HG03520 (cell line): ENCODE results near the gene RTBDN.

Experiments used
- ATAC-seq: cut with Tn5 transposase; IDR thresholded peaks from one replicate; pipeline ENCODE4 v1.9.1; 2021; ENCODE audit warnings: mild to moderate bottlenecking, moderate library complexity; ENCODE audit not compliant: unreplicated experiment

Gene RTBDN

GRCh38 chr19:12834566-12834943 lies at the start of gene RTBDN:
TSS of gene RTBDN (minus strand) at chr19:12834579. CDS start at chr19:12829979, 4,600 bp downstream.
- no peak for ATAC-seq

- ATAC-seq = no peak
Observed at GRCh38 chr19:12882589-12882988, 48.2 kb upstream of the RTBDN start.

GRCh38 chr19:12881172-12881808 lies 46.9 kb upstream of the RTBDN start, which contains the start of gene DNASE2:
TSS of gene DNASE2 (minus strand) at chr19:12881449. CDS start at chr19:12881375, 74 bp downstream.
- ATAC-seq = peak; percentile 74

GRCh38 chr19:12880551-12881171 lies 46.3 kb upstream of the RTBDN start:
- ATAC-seq = no peak

GRCh38 chr19:12875086-12875485 lies 40.7 kb upstream of the RTBDN start:
- no peak for ATAC-seq

- ATAC-seq = no peak
Observed at GRCh38 chr19:12873891-12874745, 39.7 kb upstream of the RTBDN start.

GRCh38 chr19:12872941-12873890 lies 38.8 kb upstream of the RTBDN start:
- ATAC-seq = no peak

- no peak for ATAC-seq
Observed at GRCh38 chr19:12872255-12872654, 37.9 kb upstream of the RTBDN start.

GRCh38 chr19:12871681-12872080 lies 37.3 kb upstream of the RTBDN start:
- no peak for ATAC-seq

GRCh38 chr19:12868540-12869112 lies 34.2 kb upstream of the RTBDN start:
- no peak for ATAC-seq

- ATAC-seq = no peak
Observed at GRCh38 chr19:12867120-12868099, 33.0 kb upstream of the RTBDN start.

- no peak for ATAC-seq
Observed at GRCh38 chr19:12866416-12867119, 32.2 kb upstream of the RTBDN start.

GRCh38 chr19:12865746-12866415 lies 31.5 kb upstream of the RTBDN start:
- ATAC-seq = no peak

- ATAC-seq = no peak
Observed at GRCh38 chr19:12864721-12865715, 30.6 kb upstream of the RTBDN start.

GRCh38 chr19:12864143-12864542 lies 29.8 kb upstream of the RTBDN start:
- no peak for ATAC-seq

GRCh38 chr19:12859546-12859945 lies 25.2 kb upstream of the RTBDN start:
- ATAC-seq = no peak
